NCI-H2171 (cell line): Measurements from ENCODE around the gene COL6A2.
"Not testable (repeated sequence)": the region's sequence is repeated elsewhere in the genome, so short reads cannot be mapped to it uniquely, and the experiment has no call there.

Experiments
- DNase-seq: peaks from one replicate; lab custom pipeline; 2025; lab: John Stamatoyannopoulos, UW

COL6A2 gene

DNA sequence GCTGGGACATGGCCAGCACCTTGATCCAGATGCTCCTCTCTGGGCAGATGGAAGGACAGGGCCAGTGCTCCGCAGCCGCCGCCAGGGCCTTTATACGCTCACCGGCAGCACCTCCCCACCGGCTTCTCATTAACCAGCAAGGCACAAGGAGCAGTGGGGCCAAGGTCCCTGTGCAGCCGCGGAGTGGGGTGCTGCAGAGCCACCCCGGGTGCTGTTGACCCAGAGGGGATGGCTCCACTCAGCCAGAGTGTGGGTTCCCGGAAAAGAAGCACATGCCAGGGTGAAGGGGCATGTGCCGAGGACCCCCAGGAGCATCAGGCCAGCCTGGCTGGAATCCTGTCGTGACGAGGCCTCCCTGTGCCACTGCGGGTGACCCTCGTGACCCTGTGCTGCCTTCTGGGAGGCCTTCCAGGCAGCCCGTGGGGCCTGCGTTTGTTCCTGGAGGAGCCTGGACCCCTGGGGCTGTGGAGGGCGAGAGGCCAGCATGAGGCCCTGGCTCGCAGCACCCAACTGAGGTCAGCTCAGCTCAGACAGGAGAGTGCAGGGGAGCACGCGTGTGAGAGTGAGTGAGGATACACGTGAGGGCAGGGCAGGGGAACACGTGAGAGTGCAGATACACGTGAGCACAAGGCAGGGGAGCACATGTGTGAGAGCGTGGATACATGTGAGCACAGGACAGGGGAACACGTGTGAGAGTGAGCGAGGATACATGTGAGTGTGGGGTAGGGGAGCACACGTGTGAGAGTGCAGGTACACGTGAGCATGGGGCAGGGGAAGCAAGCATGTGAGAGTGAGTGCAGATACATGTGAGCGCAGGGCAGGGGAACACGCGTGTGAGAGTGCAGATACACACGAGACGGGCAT lies 57.8 kb downstream of the COL6A2 start, which contains the start of gene FTCD:
TSS of gene FTCD (minus strand) at position 66 of the 864 bp plus-strand sequence. CDS start at position 10, 56 bp downstream.
- DNase-seq: no peak

DNA sequence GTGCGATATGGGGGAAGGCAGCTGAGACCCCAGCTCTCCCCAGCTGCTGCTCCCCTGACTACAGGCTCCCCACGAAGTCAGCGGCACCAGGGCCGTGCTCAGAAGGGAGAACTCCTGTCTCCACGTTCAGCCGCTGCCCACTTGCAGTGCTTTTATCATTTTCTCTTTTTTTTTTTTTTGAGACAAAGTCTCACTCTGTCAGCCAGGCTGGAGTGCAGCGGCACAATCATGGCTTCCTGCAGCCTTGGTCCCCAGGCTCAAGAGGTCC lies 58.4 kb downstream of the COL6A2 start:
- DNase-seq: no peak

DNA sequence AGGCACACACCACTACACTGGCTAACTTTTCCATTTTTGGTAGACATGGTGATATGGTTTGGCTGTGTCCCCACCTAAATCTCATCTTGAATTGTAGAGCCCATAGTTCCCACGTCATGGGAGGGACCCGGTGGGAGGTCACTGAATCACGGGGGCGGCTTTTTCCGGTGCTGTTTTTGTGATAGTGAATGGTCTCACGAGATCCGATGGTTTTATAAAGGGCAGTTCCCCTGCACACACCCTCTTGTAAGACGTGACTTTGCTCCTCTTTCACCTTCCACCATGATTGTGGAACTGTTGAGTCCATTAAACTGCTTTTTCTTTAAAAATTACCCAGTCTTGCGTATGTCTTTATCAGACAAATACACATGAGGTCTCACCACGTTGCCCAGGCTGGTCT lies 58.8 kb downstream of the COL6A2 start:
- DNase-seq: no peak

DNA sequence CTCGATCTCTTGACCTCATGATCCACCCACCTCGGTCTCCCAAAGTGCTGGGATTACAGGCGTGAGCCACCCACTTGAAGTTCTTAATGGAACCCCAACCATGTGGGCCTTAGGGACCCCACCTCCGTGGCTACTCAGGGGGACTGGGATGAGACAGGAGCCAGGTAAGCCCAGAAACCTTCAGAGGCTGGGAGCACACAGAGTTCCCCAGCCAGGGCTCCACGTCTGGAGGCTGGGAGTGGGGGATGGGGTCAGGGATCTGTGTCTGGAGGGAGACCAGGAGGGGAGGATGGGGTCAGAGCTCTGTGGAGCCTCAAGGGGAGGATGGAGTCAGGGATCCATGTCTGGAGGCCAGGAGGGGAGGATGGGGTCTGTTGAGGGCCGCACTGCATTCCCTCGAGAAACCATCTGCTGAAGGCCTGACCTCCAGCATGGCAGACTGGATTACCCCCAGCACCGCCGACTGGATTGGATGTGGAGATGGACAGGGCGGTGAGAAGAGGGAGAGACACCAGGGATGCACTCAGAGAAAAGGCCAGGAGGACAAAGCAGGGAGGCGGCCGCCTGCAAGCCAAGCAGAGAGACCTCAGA lies 59.6 kb downstream of the COL6A2 start:
- DNase-seq: no peak

DNA sequence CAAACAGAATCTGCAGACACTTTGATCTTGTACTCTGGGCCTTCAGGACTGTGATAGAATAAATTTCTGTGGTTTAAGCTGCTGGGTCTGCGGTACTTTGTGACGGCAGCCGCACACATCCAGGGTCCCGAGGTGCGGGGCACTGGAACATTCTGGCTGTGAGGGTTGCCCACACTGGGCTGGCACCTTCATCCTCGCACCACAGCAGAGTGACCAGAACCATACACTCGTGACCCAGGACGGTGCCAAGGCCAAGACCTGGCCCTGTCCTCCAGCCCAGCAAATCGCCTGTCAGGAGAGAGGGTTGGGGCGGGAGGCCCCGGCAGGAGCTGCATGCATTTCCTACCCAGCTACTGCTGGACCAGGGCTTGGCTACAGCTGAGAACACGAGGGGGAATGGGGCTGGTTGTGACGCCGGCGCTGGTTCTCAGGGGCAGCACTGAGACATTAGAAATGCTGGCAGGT lies 60.1 kb downstream of the COL6A2 start:
- no peak for DNase-seq

DNA sequence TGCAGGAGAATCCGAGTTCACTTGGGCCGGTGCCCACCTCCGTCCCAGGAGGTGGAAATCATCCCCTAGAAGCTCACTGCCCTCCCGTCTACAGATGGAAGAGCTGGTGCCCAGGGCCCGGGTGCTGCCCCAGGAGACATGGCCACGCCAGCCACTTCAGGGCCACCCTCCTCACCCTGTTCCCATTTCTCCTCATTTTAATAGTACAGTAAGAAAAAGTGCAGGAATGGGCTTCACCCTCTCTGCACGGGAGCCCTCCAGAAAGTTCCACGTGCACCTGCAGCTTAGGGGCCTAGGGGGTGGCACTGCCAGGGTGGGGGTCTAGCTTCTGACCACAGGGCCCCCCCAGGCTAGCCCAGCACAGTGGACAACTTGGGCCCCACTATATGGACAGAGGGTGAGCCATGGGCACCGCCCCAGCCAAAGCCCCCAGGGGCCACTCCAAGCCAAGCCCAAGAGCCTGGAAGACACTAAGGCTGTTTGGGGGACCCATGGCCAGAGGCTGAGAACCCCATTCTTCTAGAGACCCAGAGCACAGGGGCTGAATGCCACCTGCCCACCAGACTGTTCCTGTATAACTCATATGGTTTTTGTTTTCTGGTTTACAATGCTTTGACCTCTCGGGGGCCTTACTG lies 60.9 kb downstream of the COL6A2 start:
- DNase-seq: no peak

DNA sequence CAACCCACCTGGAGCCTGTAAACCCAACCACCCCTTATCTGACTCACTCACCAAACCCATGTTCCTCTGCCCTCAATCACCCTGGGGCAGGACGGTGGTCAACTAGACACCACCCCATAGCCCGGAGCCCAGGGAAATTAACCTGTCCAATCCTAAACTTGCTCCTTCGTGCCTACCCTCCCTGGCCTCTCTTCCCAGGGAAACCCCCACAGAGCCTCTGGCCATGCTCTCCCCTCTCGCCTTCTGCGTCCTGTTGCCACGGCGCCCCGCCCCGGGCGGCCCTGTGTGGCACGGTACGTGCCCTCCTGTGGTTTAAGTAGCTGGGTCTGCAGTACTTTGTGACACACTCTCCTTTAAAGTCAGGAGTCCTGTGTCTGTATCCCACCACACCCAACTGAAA lies 61.5 kb downstream of the COL6A2 start:
- DNase-seq: no peak

DNA sequence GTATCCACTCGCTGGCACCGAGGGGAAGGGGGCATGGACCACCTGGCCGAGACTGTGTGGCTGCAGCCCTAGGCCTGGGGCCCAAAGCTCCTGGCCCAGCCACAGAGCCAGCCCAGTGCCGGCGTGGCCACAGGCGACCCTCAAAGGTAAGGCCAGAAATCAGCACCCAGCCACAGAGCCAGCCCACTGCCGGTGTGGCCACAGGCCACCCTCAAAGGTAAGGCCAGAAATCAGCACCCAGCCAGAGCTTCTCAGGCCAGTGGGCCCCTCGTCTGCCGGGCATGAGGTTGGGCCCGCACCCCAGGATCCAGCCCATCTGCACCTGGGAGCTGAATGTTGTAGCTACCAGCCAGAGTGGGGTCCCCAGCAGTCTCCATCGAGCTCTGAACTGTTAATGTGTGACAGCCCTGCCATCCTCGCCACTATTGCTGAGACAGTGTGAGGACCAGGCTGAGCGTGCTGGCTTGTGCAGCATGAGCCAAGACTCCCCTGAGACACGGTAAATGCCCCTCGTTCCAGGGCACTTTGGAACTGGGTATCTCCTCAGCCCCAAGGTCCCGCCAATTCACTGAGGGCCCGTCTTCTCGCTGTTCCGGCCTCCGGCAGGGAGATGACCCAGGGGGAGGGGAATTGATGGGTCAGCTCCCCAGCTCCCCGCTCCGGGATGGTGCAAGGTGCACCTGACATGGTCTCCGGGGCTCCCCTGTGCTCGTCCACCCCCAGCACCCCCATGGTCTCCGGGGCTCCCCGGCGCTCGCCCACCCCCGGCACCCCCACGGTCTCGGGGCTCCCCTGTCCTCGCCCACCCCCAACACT lies 62.1 kb downstream of the COL6A2 start:
- no peak for DNase-seq

DNA sequence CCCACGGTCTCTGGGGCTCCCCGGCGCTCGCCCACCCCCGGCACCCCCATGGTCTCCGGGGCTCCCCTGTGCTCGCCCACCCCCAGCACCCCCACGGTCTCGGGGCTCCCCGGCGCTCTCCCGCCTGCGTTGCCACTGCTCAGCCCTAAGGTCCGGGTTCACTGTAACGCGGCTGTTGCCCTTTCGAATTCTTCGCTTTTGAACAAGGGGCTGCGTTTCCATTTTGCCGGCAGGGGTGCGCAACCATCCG lies 62.7 kb downstream of the COL6A2 start:
- no peak for DNase-seq

DNA sequence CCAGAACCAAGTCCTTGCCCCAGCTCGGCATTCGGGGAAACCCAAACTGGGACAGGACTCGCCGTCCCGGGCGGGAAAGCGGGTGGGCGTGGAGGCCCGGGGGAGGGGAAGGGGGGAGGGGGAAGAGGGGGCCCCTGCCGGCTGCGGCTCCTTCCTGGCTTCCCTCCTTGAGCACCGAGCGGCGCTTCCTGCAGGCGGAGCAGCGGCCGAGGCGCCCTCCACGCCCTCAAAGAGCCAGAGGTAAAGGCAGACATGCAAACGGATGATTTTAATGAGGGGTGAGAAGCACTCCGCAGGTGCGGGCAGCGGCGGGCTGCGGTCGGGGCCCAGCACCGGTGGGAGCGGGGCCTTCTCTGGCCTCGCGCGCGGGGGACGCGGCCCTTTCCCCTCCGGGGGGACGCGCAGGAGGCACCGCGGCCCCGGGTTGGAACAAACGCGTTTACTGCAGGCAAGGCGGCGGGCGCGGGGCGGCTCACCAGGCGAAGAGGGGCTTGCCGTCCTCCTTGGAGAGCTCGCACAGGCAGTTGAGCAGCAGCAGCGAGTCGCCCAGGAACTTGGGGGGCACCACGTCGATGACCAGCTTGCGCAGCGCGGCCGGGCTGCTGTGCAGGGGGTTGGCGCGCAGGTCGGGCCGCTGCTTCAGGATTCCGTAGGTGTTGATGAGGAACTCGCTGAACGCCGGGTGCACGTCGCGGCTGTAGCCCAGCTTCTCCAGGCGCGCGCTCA lies 63.2 kb downstream of the COL6A2 start:
- no peak for DNase-seq

DNA sequence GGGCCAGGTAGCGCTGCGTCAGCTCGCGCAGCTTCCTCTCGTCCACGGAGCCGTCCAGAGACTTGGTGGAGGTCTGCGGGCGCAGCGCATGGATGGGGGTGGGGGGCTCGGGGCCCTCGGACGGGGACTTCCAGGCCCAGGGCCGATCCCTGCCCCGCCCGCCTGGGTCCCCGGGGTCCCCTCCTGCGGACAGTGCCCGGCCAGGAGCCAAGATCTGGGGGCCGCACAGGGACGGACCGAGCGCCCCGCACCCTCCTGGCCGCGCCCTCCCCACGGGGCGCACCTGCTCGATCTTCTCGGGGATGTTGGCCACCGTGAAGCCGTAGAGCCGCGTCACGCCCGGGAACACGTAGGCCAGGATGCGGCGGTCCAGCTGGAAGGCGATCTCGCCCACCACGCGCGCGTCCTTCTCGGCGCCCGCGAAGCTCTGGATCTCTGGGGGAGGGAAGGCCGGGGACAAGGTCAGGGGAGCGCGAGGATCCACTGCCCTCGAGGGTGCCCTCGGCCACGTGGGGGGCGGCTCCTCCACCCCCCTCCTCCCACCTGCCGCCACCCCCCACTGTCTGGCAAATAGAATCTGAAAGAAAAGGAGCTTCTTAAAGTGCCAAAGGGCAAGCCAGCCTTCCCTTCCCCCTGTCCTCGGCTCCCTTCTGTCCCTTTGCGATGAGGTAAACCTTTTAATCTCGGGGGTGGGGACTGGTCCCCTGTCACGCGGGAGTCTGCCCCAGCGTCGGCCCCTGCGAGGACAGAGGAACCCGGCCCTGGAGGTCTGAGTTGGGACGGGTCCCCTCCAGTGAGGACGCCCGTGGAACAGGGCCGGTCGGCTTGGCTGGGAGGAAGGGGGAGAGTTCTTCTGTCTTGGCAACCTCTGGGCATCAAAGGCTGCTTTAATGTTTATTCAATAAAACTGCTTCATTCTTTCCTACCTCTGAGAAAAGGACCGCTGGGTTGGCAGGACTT lies 64.0 kb downstream of the COL6A2 start:
- DNase-seq: no peak

DNA sequence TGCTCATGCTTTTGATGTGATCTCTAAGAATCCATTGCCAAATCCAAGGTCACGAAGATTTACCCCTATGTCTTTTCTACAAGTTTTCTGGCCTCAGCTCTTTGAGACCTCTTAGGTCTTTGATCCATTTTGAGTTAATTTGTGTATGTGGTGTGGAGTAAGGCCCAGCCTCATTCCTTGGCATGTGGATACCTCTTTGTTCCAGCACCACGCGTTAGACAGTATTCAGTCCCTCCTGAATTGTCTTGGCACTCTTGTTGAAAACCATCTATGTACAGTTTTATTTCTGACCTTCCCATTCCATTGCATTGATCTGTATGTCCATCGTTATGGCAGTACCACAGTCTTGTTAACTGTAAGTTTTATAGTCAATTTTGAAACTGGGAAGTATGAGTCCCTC lies 65.5 kb downstream of the COL6A2 start:
- no peak for DNase-seq

DNA sequence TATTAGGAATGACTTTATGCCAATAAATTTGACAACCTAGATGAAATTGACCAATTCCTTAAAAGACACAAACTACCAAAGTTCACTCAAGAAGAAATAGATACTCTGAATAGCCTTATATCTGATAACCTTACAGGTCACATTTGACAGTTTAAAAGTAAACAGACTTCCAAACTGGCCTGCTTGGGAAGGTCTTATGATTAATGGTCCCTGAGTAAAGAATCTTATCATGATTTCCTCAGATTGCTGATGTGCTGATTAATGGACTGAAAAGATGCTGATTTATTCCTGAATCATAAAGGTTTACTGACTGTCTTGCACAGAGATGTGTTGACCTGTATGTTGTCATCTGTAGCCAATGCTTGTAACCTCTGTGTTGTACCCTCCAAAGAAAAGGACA lies 67.2 kb downstream of the COL6A2 start:
- DNase-seq: no peak

DNA sequence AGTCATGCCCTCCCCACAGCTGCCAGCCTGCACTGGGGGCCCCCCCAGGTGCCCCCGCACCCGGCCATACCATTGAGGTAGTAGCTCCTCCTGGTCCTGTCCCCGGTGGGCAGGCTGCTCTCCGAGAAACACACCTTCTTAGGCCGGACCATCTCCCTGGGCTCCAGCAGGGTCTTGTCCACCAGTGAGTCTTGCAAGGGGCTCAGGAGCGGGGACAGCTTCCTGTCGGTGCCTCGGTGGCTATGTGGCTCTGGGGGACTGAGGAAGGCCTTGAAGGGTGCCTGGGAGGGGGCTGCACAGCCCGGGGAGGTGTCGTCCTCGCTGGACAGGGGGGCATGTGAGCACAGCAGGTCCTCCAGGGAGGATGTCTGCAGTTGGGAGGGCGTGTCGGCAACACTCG lies 70.3 kb downstream of the COL6A2 start:
- no peak for DNase-seq

DNA sequence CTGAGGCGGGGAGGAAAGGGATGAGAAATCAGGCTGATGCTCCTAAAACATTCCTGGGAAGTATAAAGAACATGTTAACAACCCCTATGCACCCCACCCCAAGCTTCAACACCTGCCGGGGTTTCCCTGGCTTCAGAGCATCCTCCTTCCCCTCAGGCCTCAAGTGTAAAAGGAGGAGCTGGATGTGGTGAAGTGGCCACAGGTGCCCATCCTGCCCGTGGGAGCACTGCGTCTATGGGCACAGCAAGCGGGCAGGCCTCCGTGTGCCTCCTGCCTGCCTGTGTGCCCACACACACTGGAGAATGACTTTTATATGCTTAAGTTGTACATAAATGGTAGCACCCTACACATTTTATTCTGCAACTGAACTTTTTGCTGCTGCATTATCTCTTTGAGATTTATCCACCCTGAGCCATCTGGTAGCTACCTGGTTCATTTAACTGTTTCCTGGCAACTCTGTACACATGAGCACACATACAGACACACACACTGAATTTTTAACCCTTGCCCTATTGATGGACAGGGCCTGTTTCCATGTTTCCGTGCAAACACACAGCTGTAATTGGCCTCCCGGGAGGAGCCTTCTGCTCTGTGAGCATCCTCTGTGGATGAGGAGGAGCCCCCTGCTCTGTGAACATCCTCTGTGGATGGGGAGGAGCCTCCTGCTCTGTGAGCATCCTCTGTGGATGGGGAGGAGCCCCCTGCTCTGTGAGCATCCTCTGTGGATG lies 70.9 kb downstream of the COL6A2 start:
- peak; percentile 86 for DNase-seq

DNA sequence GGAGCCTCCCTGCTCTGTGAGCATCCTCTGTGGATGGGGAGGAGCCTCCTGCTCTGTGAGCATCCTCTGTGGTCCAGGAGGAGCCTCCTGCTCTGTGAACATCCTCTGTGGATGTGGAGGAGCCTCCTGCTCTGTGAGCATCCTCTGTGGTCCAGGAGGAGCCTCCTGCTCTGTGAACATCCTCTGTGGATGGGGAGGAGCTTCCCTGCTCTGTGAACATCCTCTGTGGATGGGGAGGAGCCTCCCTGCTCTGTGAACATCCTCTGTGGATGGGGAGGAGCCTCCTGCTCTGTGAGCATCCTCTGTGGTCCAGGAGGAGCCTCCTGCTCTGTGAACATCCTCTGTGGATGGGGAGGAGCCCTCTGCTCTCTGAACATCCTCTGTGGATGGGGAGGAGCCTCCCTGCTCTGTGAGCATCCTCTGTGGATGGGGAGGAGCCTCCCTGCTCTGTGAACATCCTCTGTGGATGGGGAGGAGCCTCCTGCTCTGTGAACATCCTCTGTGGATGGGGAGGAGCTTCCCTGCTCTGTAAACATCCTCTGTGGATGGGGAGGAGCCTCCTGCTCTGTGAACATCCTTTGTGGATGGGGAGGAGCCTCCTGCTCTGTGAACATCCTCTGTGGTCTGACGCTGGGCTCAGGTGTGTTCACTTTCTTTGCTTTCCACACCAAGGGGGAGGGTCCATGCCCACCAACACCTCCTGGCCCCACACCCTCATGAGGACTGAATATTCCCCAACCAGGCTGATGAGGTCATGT lies 72.7 kb downstream of the COL6A2 start:
- DNase-seq: not testable (repeated sequence)

DNA sequence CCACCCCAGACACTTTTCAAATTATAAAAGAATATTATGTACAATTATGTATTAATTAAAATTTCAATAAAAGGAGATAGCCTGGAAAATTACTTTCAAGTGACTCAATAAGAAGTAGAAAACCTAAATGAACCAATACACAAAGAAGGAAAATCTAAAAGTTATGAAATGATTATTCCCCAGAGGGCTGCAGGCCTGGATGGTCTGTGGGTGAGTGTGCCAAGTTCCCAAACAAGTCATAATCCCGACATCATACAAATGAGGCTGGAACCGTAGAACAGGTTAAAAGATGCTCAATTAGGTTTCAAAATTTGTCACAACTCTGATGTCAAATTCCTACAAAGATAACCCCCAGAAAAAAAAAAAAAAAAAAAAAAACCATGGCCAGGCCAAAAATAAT lies 73.7 kb downstream of the COL6A2 start:
- DNase-seq: no peak

DNA sequence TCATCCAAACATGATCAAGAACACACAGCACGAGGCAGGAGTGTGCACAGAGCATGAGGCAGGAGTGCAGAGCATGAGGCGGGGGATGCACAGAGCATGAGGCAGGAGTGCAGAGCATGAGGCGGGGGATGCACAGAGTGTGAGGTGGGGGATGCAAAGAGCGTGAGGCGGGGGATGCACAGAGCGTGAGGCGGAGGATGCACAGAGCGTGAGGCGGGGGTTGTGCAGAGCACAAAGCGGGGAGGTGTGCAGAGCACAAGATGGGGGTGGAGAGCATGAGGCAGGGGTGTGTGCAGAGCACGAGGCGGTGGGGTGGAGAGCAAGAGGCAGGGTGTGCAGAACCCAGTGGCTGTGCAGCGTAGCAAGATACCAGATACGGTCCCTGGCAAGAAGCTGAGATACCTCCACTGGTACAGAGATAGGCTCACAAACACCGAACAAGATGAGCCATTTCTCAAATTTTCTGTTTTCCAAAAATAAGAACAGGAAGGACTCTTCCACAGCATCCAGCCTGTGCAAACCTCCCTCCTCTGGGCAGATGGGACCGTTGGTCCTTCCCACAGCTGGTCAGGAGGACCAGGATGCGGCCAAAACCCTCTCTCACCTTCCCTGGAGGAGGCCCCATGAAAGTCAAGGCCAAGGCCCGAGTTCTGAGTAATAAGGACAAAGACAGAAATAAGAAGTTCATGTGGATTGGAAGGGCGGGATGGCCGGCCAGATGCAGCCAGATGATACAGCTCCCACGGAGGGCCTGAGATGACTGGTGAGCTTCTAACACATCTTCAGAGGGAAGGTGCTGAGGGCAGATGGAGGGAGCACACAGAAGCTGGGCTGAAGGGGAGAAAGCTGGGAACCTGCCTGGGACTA lies 74.3 kb downstream of the COL6A2 start:
- no peak for DNase-seq
